ENCODE measurements around the gene GAB1. TPM values are rescaled to one million over a fixed set of nuclear protein-coding genes. Genes with fewer than 3 reads are reported as not detected.

Gene GAB1
- total RNA-seq, 3 donors from 2014 or later = 24.8 to 67.5 (median 38.7) TPM

GRCh38 chr4:143514901-143515300 is 178.2 kb downstream of the GAB1 start:
- Histone ChIP-seq H3K4me1 (peaks cover 0 to 15% of the 10 kb centered on the region in 2 donors), H3K36me3 (no peaks in the 10 kb centered on the region), H3K4me3 (peak overlapping the region; percentile 86 to 99 (median 91)), H3K9me3 (no peaks in the 10 kb centered on the region), H3K27ac (peak overlapping the region; percentile 98 to 99), H3K27me3 (no peaks in the 10 kb centered on the region)
- DNase-seq (ENCODE audit: low spot score in 2 of 2) = no peak
- intact Hi-C loops (cut with DNase I; ENCODE audit: low total_unique reads) = no loop called here
- no peak for TF ChIP-seq CTCF (IDR thresholded peaks at IDR 0.05)

GRCh38 chr4:143515905-143516304 is 179.2 kb downstream of the GAB1 start:
- Histone ChIP-seq H3K27ac (no peak overlapping the region), H3K4me3 (peak overlapping the region in 1 of 3 donors; percentile 10), H3K27me3 (no peaks in the 10 kb centered on the region), H3K4me1 (peaks cover 0 to 15% of the 10 kb centered on the region in 2 donors), H3K36me3 (no peaks in the 10 kb centered on the region), H3K9me3 (no peaks in the 10 kb centered on the region)
- intact Hi-C loops (cut with DNase I; ENCODE audit: low total_unique reads) = no loop called here
- no peak for DNase-seq (ENCODE audit: low spot score in 2 of 2)
- TF ChIP-seq POLR2A (IDR thresholded peaks at IDR 0.05) (no peak), CTCF (IDR thresholded peaks at IDR 0.05) (no peak), POLR2AphosphoS5 (IDR thresholded peaks at IDR 0.05) (no peak)

- Histone ChIP-seq H3K9me3 (no peaks in the 10 kb centered on the region), H3K4me3 (peak overlapping the region in 1 of 3 donors; percentile 7), H3K27me3 (no peaks in the 10 kb centered on the region), H3K4me1 (peaks cover 0 to 15% of the 10 kb centered on the region in 2 donors), H3K27ac (no peak overlapping the region), H3K36me3 (no peaks in the 10 kb centered on the region)
- no peak for DNase-seq (ENCODE audit: low spot score in 2 of 2)
- TF ChIP-seq POLR2A (IDR thresholded peaks at IDR 0.05) (no peak), POLR2AphosphoS5 (IDR thresholded peaks at IDR 0.05) (no peak), CTCF (IDR thresholded peaks at IDR 0.05) (no peak)
- intact Hi-C loops (cut with DNase I; ENCODE audit: low total_unique reads) = no loop called here
Observed at GRCh38 chr4:143517764-143518163, 181.1 kb downstream of the GAB1 start.

Other genes starting within 250 kb of the GAB1 start
- gene USP38, start 152.0 kb upstream of the GAB1 start, total RNA-seq = 10 to 100 TPM; 19.7 to 28.2 (median 21.6) TPM
- 10 to 100 TPM; 34.7 to 58.2 (median 53.4) TPM for gene SMARCA5, start 176.8 kb downstream of the GAB1 start, total RNA-seq